ENCODE results near the gene EVI5. TPM values are rescaled to one million over a fixed set of nuclear protein-coding genes. Genes with fewer than 3 reads are reported as not detected.
"Not testable (repeated sequence)": the region's sequence is repeated elsewhere in the genome, so short reads cannot be mapped to it uniquely, and the experiment has no call there.

Gene EVI5
- total and polyA plus RNA-seq, 12 donors: 4.6 to 46.2 (median 24.6) TPM

DNA sequence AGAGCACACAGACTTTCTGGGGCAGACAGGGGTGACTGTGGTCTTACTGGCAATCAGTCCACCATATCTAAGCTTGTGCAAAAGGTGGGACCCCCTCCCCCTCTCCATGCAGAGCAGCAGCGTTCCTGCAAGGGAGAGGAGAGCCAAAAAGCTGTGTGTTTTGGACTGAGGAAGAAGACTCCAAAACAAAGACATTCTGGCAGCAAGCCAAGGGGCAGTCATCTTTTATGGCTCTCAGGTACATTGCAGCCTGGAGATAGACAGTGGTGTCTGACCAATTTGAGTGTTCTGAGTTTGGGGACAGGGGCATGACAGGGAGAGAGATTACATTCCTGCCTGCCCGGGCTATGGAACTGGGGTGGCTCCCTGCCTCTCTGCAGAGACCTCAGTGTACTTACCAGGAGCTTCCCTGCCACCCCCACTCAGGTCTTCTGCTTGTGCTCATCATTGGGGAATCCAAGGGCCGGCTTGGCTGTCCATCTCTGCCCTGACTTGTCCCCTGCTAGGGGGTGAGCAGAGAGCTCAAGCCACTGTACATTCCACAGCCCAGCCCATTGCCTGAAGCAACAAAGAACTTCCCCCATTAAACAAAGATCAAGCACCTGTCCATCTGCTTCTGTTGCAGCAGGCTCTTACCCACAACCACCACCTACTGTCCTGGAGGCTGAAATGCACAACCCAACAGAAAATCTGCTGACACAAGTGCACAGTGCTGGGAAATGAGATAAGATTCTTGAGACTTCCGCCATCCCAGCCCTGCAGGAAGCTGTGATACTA lies 131.1 kb downstream of the EVI5 start:
- H3K27me3 ChIP-seq: no peaks in the 10 kb centered on the region
- H3K27ac ChIP-seq: no peak overlapping the region
- intact Hi-C loops (cut with DNase I): no loop called here
- ATAC-seq (no peak), DNase-seq (no peak)
- no peak overlapping the region for H3K4me3 ChIP-seq
- no peaks in the 10 kb centered on the region for H3K4me1 ChIP-seq
- 92 to 96% methylated on average over 4 of the region's 4 CpGs for WGBS, 2 donors
- TF ChIP-seq, protein P1, sequence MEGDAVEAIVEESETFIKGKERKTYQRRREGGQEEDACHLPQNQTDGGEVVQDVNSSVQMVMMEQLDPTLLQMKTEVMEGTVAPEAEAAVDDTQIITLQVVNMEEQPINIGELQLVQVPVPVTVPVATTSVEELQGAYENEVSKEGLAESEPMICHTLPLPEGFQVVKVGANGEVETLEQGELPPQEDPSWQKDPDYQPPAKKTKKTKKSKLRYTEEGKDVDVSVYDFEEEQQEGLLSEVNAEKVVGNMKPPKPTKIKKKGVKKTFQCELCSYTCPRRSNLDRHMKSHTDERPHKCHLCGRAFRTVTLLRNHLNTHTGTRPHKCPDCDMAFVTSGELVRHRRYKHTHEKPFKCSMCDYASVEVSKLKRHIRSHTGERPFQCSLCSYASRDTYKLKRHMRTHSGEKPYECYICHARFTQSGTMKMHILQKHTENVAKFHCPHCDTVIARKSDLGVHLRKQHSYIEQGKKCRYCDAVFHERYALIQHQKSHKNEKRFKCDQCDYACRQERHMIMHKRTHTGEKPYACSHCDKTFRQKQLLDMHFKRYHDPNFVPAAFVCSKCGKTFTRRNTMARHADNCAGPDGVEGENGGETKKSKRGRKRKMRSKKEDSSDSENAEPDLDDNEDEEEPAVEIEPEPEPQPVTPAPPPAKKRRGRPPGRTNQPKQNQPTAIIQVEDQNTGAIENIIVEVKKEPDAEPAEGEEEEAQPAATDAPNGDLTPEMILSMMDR (IDR thresholded peaks at IDR 0.05): no peak
- H3K9me3 ChIP-seq: peaks cover 0 to 42% (median 21%) of the 10 kb centered on the region in 11 donors
- peaks cover 0 to 72% (median 20%) of the 10 kb centered on the region in 9 donors for H3K36me3 ChIP-seq

DNA sequence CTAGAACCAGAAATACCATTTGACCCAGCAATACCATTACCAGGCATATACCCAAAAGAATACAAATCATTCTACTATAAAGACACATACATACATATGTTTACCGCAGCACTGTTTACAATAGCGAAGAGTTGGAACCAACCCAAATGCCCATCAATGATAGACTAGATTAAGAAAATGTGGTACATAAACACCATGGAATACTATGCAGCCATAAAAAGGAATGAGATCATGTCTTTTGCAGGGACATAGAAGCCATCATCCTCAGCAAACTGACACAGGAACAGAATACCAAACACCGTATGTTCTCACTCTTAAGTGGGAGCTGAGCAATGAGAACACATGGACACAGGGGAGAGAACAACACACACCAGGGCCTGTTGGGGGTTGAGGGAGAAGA lies 144.2 kb downstream of the EVI5 start:
- intact Hi-C loops (cut with DNase I); H3K36me3 ChIP-seq; DNase-seq; ATAC-seq; H3K27ac ChIP-seq; H3K27me3 ChIP-seq; H3K4me1 ChIP-seq; H3K4me3 ChIP-seq; H3K9me3 ChIP-seq: not testable (repeated sequence)
- WGBS, 2 donors: 96 to 99% methylated on average over 3 of the region's 3 CpGs

DNA sequence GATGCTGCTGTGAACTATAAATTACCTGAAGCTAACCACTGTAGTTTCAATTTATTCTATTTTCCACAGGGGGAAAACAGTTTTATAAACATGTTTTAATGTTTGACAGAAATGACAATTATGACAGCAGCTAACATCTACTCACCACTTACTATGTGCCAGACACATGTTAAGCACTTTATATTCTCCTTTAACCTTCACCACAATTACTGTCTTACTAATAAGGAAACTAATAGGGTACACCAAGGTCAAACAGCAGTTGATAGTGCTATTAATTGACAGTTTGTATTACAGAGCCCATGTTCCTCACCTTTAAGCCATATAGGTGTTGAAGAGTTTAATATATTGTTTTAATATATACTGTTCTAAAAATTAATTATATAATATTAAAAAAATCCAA lies 146.4 kb downstream of the EVI5 start:
- Histone ChIP-seq H3K36me3 (peaks cover 0 to 28% (median 6%) of the 10 kb centered on the region in 9 donors), H3K9me3 (no peaks in the 10 kb centered on the region), H3K4me3 (no peak overlapping the region), H3K27ac (no peak overlapping the region), H3K27me3 (no peaks in the 10 kb centered on the region), H3K4me1 (no peaks in the 10 kb centered on the region)
- intact Hi-C loops (cut with DNase I): no loop called here
- no peak for DNase-seq
- no peak for ATAC-seq
- TF ChIP-seq, protein P1 (IDR thresholded peaks at IDR 0.05): no peak

DNA sequence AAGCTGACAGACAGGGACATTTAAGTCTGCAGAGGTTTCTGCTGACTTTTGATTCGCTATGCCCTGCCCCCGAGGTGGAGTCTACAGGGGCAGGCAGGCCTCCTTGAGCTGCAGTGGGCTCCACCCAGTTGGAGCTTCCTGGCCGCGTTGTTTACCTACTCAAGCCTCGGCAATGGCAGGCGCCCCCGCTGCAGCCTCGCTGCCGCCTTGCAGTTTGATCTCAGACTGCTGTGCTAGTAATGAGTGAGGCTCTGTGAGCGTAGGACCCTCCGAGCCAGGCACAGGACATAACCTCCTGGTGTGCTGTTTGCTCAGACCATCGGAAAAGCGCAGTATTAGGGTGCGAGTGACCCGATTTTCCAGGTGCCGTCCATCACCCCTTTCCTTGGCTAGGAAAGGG lies 149.7 kb downstream of the EVI5 start:
- H3K4me3 ChIP-seq; H3K9me3 ChIP-seq; H3K27ac ChIP-seq; intact Hi-C loops (cut with DNase I); DNase-seq; H3K4me1 ChIP-seq; ATAC-seq; H3K27me3 ChIP-seq: not testable (repeated sequence)
- WGBS, 2 donors: 97 to 98% methylated on average over 16 of the region's 16 CpGs
- peaks cover 0 to 34% (median 6%) of the 10 kb centered on the region in 9 donors for H3K36me3 ChIP-seq

DNA sequence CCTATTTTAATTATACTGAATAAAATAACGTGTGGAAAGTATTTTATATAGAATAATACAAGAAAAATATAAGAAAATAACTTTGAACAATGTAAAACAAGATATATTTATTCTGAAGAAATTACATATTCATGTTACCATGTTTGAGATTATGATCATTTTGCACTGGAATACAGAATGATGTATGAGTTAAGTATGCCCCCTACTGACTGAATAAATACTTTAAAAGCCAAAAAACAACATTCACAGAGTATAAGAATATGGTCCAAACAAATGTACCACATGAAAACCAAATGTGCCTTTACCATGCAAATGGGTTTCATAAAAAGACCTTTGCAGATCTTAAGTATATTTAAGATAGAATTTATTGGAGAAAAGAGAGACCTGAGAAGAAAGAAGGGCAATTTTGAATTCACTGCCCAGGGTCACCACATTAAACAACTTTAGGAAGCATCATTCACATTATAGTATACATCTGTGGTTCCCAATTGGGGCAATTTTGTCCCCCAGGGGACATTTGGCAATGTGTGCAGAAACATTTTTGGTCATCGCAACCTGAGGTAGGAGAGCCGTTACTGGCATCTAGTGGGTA lies 161.6 kb downstream of the EVI5 start:
- H3K9me3 ChIP-seq: no peaks in the 10 kb centered on the region
- no peak overlapping the region for H3K27ac ChIP-seq
- ATAC-seq (no peak), DNase-seq (no peak)
- H3K27me3 ChIP-seq: no peaks in the 10 kb centered on the region
- no peak overlapping the region for H3K4me3 ChIP-seq
- TF ChIP-seq, protein P1 (IDR thresholded peaks at IDR 0.05): peak in 8 of 9 donors; percentile 6 to 58 (median 40)
- no peaks in the 10 kb centered on the region for H3K4me1 ChIP-seq
- 81 to 88% methylated on average over 3 of the region's 3 CpGs for WGBS, 2 donors
- H3K36me3 ChIP-seq: peaks cover 0 to 52% (median 14%) of the 10 kb centered on the region in 9 donors
- intact Hi-C loops (cut with DNase I): loop anchor here in 4 of 10 donors (2.0 to 10.0 kb wide), 3 partner anchors 308 to 312 kb away; no protein-coding TSS in a partner anchor
